Endodermal cell (in vitro differentiated cells): ENCODE results near the gene PON3. TPM values are rescaled to one million over a fixed set of nuclear protein-coding genes. Genes with fewer than 3 reads are reported as not detected.

Experiments used
- DNase-seq: peaks from one replicate; pipeline ENCODE4 v3.0.0-alpha.2; 2017
- H3K27ac ChIP-seq: 2 replicates; pipeline ENCODE4 v1.5.1; 2013; ENCODE audit warnings: mild to moderate bottlenecking, low read depth, low read length, moderate library complexity
- H3K27me3 ChIP-seq: 2 replicates; pipeline ENCODE4 v1.6.1; 2013; ENCODE audit warnings: mild to moderate bottlenecking, low read length, moderate library complexity; ENCODE audit not compliant: insufficient read depth, control insufficient read depth, poor library complexity, severe bottlenecking
- H3K36me3 ChIP-seq: 2 replicates; pipeline ENCODE4 v1.7.0; 2013; ENCODE audit warnings: mild to moderate bottlenecking, low read length, moderate library complexity; ENCODE audit not compliant: control insufficient read depth, insufficient read depth
- H3K4me1 ChIP-seq: one replicate; pipeline ENCODE4 v1.7.0; 2013; ENCODE audit warnings: low read length; ENCODE audit not compliant: control insufficient read depth, insufficient read depth
- H3K4me3 ChIP-seq: 2 replicates; pipeline ENCODE4 v1.5.1; 2013; ENCODE audit warnings: mild to moderate bottlenecking, low read length, moderate library complexity
- H3K9ac ChIP-seq: 2 replicates; pipeline ENCODE4 v1.6.1; 2013; ENCODE audit warnings: mild to moderate bottlenecking, low read length, moderate library complexity; ENCODE audit not compliant: poor library complexity, severe bottlenecking; ENCODE audit errors: extremely low read depth
- H3K9me3 ChIP-seq: 2 replicates; pipeline ENCODE4 v1.6.1; 2013; ENCODE audit warnings: mild to moderate bottlenecking, low read length, moderate library complexity; ENCODE audit not compliant: control insufficient read depth
- H3K27ac Mint-ChIP-seq: 2 replicates; pipeline ENCODE4 v1.8.0; 2020; ENCODE audit warnings: mixed read lengths
- H3K27me3 Mint-ChIP-seq: 2 replicates; pipeline ENCODE4 v1.8.0; 2021; ENCODE audit warnings: mild to moderate bottlenecking, mixed read lengths; ENCODE audit not compliant: insufficient read depth
- H3K36me3 Mint-ChIP-seq: 2 replicates; pipeline ENCODE4 v1.8.0; 2020; ENCODE audit warnings: low read depth, mixed read lengths
- H3K4me1 Mint-ChIP-seq: 2 replicates; pipeline ENCODE4 v1.8.0; 2020; ENCODE audit warnings: mixed read lengths
- H3K4me3 Mint-ChIP-seq: 2 replicates; pipeline ENCODE4 v1.8.0; 2020; ENCODE audit warnings: mild to moderate bottlenecking, moderate library complexity, mixed read lengths
- H3K9me3 Mint-ChIP-seq: 2 replicates; pipeline ENCODE4 v1.8.0; 2020; ENCODE audit warnings: mild to moderate bottlenecking, mixed read lengths
- CTCF ChIP-seq: fragments of 200-600 bp; sonication (generic); conservative IDR thresholded peaks from 2 replicates; pipeline ENCODE4 v1.5.0; 2021; ENCODE audit warnings: antibody characterized with exemption, mild to moderate bottlenecking
- WGBS, 2 experiments: methylation state at CpG; one replicate each; pipeline versions ENCODE4 v1.1.5 to v1.1.7; 2013; ENCODE audit warnings: missing lambda C conversion rate in 2 of 2, mixed read lengths in 1 of 2; ENCODE audit not compliant: insufficient coverage in 1 of 2, insufficient read length in 1 of 2; 5-methylcytosine and 5-hydroxymethylcytosine counted together
- total RNA-seq, 2 donors: library from RNA; stranded (reverse); fragmentation: NEBNext Ultra II Directional in 1 of 2; extraction: Animal tissue kit (Norgen Biotek cat#: 25700) in 1 of 2; gene quantifications; 2 replicates in 1 of 2; 3 replicates in 1 of 2; pipeline ENCODE4 v1.2.1, GENCODE V29; 2021

The PON3 gene
- total RNA-seq, 2 donors from 2014 or later = 0.55 TPM; not detected in 1

- Histone ChIP-seq H3K36me3 (no peaks in the 10 kb centered on the region), H3K4me1 (no peaks in the 10 kb centered on the region), H3K27ac (no peak overlapping the region), H3K9me3 (no peaks in the 10 kb centered on the region), H3K27me3 (no peaks in the 10 kb centered on the region), H3K4me3 (no peak overlapping the region), H3K9ac (no peak overlapping the region)
- peaks cover 3% of the 10 kb centered on the region for H3K27me3 Mint-ChIP-seq
- no peak for TF ChIP-seq CTCF
- H3K4me3 Mint-ChIP-seq = peak overlapping the region; percentile 59
- WGBS, 2 experiments = 92 to 93% methylated on average over 11 of the region's 11 CpGs
- DNase-seq = no peak
- H3K36me3 Mint-ChIP-seq = no peaks in the 10 kb centered on the region
- no peaks in the 10 kb centered on the region for H3K4me1 Mint-ChIP-seq
- H3K27ac Mint-ChIP-seq = no peak overlapping the region
- no peaks in the 10 kb centered on the region for H3K9me3 Mint-ChIP-seq
Measured at GRCh38 chr7:95395755-95396135, 430 bp downstream of the PON3 start.

GRCh38 chr7:95394370-95394769 lies 1.8 kb downstream of the PON3 start:
- H3K4me3 ChIP-seq = no peak overlapping the region
- no peak for TF ChIP-seq CTCF
- no peaks in the 10 kb centered on the region for H3K27me3 ChIP-seq
- peaks cover 3% of the 10 kb centered on the region for H3K27me3 Mint-ChIP-seq
- no peaks in the 10 kb centered on the region for H3K9me3 Mint-ChIP-seq
- WGBS, 2 experiments = 82 to 86% methylated on average over 1 to 3 of the region's 3 CpGs
- H3K27ac Mint-ChIP-seq = no peak overlapping the region
- no peaks in the 10 kb centered on the region for H3K36me3 Mint-ChIP-seq
- H3K9me3 ChIP-seq = no peaks in the 10 kb centered on the region
- H3K4me1 Mint-ChIP-seq = no peaks in the 10 kb centered on the region
- H3K36me3 ChIP-seq = no peaks in the 10 kb centered on the region
- no peaks in the 10 kb centered on the region for H3K4me1 ChIP-seq
- no peak overlapping the region for H3K27ac ChIP-seq
- DNase-seq = peak; percentile 54
- H3K9ac ChIP-seq = no peak overlapping the region
- H3K4me3 Mint-ChIP-seq = no peak overlapping the region

- Mint-ChIP-seq H3K9me3 (peaks cover 13% of the 10 kb centered on the region), H3K36me3 (no peaks in the 10 kb centered on the region), H3K4me3 (no peak overlapping the region), H3K4me1 (no peaks in the 10 kb centered on the region), H3K27me3 (peaks cover under 1% of the 10 kb centered on the region), H3K27ac (no peak overlapping the region)
- DNase-seq = no peak
- TF ChIP-seq CTCF = no peak
- no peaks in the 10 kb centered on the region for H3K9me3 ChIP-seq
- WGBS, 2 experiments = 92% methylated on average over 2 of the region's 2 CpGs; no CpG with 5 or more reads in 1 of the 2 experiments
- no peak overlapping the region for H3K27ac ChIP-seq
- no peaks in the 10 kb centered on the region for H3K36me3 ChIP-seq
- H3K4me3 ChIP-seq = no peak overlapping the region
- no peaks in the 10 kb centered on the region for H3K4me1 ChIP-seq
- no peak overlapping the region for H3K9ac ChIP-seq
- no peaks in the 10 kb centered on the region for H3K27me3 ChIP-seq
Measured at GRCh38 chr7:95391761-95392160, 4.4 kb downstream of the PON3 start.
